H54 (cell line): ENCODE results near the gene IFT22.

Experiments
- DNase-seq: peaks from one replicate; pipeline ENCODE4 v3.0.0; 2011; ENCODE audit warnings: low spot score, mixed read lengths; ENCODE audit not compliant: insufficient read length
- FAIRE-seq: peaks from 3 replicates; lab custom pipeline; 2011; peaks lifted over from hg19 to GRCh38; lab: Jason Lieb, UNC
- POLR2A ChIP-seq: IDR thresholded peaks from 2 replicates; pipeline ENCODE4 v1.6.1; 2011; ENCODE audit warnings: low read depth, mild to moderate bottlenecking, low read length

IFT22 gene

DNA sequence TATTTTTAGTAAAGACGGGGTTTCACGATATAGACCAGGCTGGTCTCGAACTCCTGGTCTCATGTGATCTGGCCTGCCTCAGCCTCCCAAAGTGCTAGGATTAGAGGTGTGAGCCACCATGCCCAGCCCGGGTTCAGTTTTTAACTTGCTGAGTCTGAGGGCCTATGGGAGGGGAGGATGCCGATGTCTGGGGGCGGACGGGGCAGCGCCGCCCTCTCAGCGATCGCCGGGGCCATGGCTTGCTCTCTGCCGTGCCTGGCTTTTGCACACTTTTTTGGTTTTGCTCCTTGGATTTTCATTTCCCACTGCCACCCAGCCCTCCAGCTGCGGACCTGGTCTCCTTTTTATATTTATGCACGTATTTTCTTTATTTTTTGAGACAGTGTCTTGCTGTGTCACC, 25.9 kb upstream of the IFT22 start:
- no peak for DNase-seq
- TF ChIP-seq POLR2A = no peak
- no peak for FAIRE-seq

DNA sequence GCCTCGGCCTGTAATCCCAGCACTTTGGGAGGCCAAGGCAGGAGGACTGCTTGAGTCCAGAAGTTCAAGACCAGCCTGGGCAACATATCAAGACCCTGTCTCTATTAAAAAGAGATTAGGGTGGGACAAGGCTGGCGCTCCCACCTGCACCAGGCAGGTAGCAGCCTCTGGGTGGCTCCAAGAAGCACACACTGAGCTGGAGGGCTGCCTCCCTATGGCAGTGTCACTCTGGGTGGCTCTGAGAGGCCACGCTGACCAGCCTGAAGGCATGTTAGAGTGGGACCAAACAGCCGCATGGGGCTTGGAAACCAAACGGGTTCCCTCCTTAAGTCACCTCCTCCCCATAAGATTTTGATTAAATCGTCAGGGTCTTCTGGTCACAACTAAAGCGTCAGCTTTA, 21.3 kb upstream of the IFT22 start:
- FAIRE-seq = no peak
- TF ChIP-seq POLR2A = no peak
- DNase-seq = no peak

DNA sequence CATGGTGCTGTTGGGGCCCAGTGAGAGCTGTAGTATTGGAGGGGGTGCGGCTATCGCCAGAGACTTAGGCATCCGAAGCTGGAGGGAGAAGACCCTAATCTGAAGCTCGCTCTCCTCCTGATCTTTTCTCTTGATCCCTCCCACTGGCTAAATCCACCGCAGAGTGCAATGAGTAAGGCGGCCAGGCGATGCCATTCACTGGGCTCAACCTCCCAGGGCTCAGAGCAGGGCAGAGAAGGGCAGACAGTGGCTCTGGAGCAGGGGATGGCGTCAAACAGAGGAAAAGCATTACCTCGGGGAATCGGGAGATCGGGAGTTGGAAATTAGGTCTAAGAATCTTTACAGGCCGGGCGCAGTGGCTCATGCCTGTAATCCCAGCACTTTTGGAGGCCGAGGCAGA, 18.8 kb upstream of the IFT22 start:
- no peak for TF ChIP-seq POLR2A
- DNase-seq = no peak
- FAIRE-seq = no peak

DNA sequence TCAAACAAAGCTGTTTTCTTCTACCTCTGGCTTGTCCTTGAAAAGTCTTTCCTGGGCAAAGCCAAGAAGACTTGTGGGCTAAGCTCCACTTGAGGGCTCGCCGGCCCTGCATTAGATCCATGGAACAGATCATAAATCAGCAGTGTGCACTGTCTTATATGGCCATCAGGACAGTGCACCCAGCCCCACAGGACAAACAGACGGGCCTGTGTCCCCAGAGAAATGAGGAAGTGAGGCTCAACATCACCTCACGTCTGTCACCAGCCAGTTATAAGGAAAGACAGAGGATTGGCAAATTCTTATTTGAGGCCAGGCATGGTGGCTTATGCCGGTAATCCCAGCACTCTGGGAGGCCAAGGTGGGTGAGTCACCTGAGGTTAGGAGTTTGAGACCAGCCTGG, 12.3 kb upstream of the IFT22 start:
- FAIRE-seq (no peak), DNase-seq (no peak)
- TF ChIP-seq POLR2A = no peak

DNA sequence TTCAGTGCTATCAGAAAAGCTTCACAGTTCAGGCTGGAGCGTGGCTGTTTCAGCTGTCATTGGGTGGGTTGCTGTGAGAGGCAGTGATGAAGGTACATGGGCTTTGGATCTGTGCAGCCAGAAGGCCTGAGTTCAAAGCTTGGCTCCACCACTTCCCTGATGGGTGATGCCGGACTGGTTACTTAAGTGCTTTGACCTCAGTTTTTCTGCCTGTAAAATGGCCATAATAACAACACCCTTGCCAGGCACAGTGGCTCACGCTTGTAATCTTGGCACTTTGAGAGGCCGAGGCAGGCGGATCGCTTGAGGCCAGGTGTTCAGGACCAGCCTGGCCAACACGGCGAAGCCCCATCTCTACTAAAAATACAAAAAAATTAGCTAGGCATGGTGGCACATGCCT, 10.4 kb upstream of the IFT22 start:
- no peak for TF ChIP-seq POLR2A
- DNase-seq = no peak
- no peak for FAIRE-seq

DNA sequence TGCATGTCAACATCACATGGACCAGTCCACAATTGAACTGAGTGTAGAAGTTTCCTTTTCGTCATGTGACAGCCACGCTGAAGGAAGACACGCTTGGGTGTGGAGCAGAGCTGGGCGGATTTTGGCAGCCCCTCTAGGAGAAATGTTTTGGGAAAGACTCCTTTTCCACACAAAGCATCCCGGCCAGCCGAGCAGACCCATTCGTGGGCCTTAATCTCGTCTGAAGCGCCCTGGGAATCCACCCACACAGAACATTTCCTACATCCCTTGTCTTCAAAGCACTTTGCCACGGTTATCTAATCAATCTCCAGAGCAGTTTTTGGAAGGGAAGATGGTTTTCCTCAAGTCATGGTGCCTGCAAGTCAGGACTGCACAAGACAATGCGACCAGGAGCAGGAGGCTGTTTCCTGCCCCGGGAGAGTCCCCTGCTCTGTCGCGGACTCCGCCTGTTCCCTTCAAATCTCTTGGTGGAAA, 8.4 kb upstream of the IFT22 start:
- TF ChIP-seq POLR2A = no peak
- FAIRE-seq = no peak
- no peak for DNase-seq

DNA sequence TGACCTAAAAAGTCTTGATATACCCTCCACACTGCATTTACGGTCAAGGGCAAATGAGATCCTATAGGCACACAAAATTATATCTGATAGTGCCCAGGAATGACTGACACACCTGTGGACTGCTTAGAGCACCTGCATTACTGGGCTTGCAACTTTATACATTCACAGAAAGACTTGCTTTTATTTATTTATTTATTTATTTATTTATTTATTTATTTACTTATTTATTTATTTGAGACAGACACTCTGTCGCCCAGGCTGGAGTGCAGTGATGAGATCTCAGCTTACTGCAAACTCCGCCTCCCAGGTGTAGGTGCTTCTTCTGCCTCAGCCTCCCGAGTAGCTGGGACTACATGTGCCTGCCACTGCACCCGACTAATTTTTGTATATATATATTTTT, 6.5 kb upstream of the IFT22 start:
- DNase-seq = no peak
- no peak for FAIRE-seq
- TF ChIP-seq POLR2A = no peak

DNA sequence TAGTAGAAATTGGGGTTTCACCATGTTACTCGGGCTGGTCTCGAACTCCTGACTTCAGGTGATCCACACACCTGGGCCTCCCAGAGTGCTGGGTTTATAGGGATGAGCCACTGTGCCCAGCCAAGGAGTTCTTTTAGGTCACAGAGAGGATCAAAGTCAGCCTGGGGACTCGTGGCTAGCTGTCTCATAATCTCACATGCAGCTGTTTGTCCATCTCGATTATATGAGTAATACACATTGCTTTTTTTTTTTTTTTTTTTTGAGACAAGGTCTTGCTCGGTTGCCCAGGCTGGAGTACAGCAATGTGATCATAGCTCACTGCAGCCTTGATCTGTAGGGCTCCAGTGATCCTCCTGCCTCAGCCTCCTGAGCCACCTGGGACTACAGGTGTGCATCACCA, 2.2 kb downstream of the IFT22 start:
- DNase-seq (no peak), FAIRE-seq (no peak)
- no peak for TF ChIP-seq POLR2A

DNA sequence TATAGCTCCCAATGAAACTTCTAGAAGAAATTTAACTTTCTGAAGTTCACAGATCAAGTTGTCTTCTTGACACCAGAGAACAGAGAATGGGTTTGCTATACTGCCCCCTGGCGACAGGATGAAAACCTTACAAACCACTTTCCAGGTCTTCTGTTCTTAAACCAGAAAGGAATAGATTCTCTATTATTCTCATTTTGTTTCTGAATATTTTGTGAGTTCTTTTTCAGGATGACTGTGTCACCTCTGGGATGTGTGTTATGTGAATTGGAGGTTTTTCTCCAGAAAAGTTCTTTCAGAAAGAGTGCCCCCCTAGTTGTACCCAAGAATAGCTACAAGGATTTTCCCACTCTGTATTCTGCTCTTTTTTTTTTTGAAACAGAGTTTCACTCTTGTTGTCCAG, 6.3 kb downstream of the IFT22 start:
- FAIRE-seq (no peak), DNase-seq (no peak)
- TF ChIP-seq POLR2A = no peak

DNA sequence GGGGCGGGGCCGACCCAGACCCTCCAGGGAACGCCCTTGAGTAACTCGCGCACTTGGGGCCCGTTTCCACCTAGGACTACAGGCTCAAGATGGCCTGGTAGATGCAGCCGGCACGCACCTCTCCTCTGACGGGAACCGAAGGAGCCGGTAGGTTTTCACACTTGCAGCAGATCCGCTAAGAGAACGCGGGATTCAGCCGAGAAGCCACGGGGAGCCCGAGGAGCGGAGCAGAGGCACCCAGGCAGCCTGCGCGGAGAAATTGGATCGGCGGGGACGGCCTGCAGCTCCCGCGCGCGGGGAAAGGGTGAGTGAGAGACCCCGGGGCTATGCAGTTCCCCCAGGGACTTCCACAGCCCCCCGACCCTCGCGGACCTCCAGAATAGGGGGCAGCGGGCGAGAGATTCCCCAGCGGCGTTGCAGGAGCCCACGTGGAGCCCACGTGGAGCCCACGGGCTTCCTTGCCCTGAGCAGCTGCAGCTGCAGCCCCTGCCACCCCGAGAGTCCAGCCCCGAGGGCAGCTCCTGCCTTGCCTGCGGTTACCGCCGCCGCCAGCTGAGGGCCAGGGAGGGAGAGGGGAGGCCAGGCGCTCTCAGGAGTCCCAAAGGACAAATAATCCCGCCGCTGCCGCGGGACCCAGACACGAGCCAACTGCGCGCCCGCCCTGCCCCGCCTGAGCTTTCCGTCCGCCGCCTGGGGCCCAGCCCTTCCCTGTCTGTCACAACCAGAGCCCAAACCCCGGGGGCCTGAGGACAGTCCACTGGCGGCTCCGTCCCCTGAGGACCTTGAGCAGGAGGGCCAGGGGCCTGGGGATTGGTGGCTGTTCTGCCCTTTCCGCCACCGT, 13.1 kb downstream of the IFT22 start:
- DNase-seq (no peak), FAIRE-seq (no peak)
- no peak for TF ChIP-seq POLR2A

DNA sequence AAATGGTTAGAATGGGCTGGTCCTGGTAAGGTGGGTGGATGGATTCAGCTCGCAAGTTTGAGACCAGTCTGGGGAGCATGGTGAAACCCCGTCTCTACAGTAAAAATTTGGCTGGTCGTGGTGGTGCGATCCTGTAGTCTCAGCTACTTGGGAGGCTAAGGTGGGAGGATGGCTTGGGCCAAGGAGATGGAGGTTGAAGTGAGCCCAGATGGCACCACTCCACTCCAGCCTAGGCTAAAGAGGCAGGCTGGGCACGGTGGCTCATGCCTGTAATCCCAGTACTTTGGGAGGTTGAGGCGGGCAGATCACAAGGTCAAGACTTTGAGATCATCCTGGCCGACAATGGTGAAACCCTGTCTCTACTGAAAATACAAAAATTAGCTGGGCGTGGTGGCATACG, 15.3 kb downstream of the IFT22 start:
- no peak for FAIRE-seq
- no peak for DNase-seq
- TF ChIP-seq POLR2A = no peak

DNA sequence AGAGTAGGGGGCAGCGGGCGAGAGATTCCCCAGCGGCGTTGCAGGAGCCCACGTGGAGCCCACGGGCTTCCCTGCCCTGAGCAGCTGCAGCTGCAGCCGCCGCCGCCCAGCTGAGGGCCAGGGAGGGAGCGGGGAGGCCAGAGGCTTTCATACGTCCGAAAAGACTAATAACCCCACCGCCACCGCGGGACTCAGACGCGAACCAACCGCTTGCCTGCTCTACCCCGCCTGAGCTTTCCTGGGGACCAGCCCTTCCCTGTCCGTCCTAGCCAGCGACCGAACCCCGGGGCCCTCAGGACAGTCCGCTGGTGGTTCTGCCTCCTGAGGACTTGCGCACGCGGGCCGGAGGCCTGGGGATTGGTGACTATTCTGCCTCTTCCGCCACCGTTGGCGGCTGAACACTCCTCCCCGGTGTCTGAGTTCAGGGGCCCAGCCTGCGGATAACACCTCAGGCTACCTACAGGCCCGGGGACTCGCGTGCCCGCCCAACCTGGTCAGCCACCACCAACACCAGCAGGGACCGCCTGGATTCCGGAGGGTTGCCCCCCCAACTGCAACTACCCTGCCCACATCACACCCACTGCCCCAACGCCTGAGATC, 18.4 kb downstream of the IFT22 start:
- no peak for TF ChIP-seq POLR2A
- no peak for FAIRE-seq
- no peak for DNase-seq

DNA sequence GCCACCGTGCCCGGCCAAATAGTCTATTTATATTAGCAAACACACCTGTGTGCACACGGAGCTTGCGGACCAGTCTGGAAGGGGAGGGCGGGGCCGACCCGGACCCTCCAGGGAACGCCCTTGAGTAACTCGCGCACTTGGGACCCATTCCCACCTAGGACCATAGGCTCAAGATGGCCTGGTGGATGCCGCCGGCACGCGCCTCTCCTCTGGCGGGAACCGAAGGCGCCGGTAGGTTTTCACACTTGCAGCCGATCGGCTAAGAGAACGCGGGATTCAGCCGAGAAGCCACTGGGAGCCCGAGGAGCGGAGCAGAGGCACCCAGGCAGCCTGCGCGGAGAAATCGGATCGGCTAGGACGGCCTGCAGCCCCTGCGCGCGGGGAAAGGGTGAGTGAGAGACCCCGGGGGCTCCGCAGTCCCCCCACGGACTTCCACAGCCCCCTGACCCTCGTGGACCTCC, 18.9 kb downstream of the IFT22 start:
- FAIRE-seq = no peak
- DNase-seq = no peak
- TF ChIP-seq POLR2A = no peak

DNA sequence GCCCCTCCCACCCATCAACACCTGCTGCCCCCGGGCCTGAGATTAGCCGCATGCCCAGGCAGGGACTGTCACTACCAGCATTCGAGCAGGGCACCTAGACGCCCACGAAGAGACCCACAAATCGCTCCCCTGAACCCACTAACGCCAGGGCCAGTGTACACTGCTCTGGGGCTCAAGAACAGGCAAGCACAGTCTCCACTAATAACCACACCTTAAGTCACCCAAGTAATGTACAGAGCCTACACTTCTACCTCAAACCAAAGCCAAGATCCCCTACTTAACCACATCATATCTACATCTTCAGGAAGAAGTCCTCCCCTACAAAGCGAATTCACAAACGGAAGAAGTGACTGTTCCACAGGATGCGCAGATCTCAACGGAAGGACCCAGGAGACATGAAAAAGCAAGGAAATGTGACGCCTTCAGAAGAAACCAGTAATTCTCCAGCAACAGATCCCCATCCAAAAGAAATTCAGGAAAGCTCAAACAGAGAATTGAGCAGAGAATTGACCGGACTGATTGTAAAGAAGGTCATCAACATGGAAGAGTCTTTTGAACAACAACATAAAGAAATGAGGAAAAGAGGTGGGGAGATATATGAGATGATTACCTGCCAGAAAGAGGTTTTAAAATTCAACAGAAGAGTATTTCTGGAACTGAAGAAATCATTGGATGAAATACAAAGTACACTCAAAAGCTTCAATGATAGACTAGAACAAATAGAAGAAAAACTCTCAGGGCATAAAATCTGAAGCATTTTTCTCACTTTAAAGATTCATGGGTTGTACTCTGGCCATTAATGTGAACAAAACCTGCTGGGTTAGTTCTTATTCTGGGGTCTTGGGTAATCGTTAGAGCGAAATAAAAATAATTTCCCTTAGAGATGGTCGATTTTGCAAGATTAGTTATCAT, 20.9 kb downstream of the IFT22 start:
- TF ChIP-seq POLR2A = no peak
- no peak for FAIRE-seq
- DNase-seq = no peak
